ENCODE results near the gene GTF2IRD1. TPM values are rescaled to one million over a fixed set of nuclear protein-coding genes. Genes with fewer than 3 reads are reported as not detected.

Gene GTF2IRD1
- total RNA-seq, 1 experiment from 2014 or later, result 42.9 TPM

DNA sequence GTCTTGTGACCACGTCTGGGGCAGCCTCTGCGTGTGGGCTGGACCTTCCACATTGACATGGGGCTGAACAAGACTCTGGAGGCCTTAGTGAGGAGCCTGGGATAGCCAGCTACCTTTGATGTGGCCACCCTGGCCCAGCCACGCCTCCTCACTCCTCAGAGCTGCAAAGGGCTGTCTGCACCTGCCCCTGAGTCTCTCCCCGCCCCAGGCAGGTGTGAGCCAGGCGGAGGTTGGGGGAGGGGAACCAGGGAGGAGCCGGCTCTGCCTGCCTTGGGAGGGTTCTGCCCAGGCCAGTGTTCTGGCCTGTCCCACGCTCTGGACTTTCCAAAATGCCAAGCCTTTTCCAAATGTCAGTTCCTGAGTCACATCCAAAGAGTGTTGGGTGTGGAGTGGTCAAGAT, 72.2 kb downstream of the GTF2IRD1 start:
- 0 out of 2 replicates have a peak, but pooled peaks cover 3% of the 10 kb centered on the region for H3K9me3 Mint-ChIP-seq
- H3K36me3 Mint-ChIP-seq, result peaks cover 41% of the 10 kb centered on the region
- ATAC-seq (peak; percentile 98), DNase-seq (ENCODE audit: low spot score) (peak; percentile 90)
- H3K4me1 Mint-ChIP-seq, result peaks cover 16% of the 10 kb centered on the region
- peak overlapping the region; percentile 20; the same call in 1 of the 2 replicates for H3K4me3 Mint-ChIP-seq
- ChIA-PET CTCF (interaction anchor here (0.7 to 2.3 kb wide), 5 partner anchors 18 to 124 kb away, joined by 3 to 7 read pairs (median 4); no protein-coding TSS in a partner anchor), POLR2A (interaction anchor here (1.8 kb wide), 1 partner anchor 97 kb away, joined by 7 read pairs; no protein-coding TSS in a partner anchor)
- TF ChIP-seq, protein P1, sequence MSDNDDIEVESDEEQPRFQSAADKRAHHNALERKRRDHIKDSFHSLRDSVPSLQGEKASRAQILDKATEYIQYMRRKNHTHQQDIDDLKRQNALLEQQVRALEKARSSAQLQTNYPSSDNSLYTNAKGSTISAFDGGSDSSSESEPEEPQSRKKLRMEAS (CRISPR knock-in tag; IDR thresholded peaks at IDR 0.05), result peak; percentile 21; the same call in 1 of the 2 replicates
- TF ChIP-seq HMGA2 (CRISPR knock-in tag; IDR thresholded peaks at IDR 0.05) (no peak), ZNF396 (CRISPR knock-in tag; IDR thresholded peaks at IDR 0.05; ENCODE audit: borderline replicate concordance) (no peak), ATF1 (CRISPR knock-in tag; IDR thresholded peaks at IDR 0.05) (no peak)
- TF ChIP-seq, protein P2, sequence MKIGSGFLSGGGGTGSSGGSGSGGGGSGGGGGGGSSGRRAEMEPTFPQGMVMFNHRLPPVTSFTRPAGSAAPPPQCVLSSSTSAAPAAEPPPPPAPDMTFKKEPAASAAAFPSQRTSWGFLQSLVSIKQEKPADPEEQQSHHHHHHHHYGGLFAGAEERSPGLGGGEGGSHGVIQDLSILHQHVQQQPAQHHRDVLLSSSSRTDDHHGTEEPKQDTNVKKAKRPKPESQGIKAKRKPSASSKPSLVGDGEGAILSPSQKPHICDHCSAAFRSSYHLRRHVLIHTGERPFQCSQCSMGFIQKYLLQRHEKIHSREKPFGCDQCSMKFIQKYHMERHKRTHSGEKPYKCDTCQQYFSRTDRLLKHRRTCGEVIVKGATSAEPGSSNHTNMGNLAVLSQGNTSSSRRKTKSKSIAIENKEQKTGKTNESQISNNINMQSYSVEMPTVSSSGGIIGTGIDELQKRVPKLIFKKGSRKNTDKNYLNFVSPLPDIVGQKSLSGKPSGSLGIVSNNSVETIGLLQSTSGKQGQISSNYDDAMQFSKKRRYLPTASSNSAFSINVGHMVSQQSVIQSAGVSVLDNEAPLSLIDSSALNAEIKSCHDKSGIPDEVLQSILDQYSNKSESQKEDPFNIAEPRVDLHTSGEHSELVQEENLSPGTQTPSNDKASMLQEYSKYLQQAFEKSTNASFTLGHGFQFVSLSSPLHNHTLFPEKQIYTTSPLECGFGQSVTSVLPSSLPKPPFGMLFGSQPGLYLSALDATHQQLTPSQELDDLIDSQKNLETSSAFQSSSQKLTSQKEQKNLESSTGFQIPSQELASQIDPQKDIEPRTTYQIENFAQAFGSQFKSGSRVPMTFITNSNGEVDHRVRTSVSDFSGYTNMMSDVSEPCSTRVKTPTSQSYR (CRISPR knock-in tag; IDR thresholded peaks at IDR 0.05), result peak; percentile 80; the same call in 1 of the 2 replicates
- TF ChIP-seq, protein P3, sequence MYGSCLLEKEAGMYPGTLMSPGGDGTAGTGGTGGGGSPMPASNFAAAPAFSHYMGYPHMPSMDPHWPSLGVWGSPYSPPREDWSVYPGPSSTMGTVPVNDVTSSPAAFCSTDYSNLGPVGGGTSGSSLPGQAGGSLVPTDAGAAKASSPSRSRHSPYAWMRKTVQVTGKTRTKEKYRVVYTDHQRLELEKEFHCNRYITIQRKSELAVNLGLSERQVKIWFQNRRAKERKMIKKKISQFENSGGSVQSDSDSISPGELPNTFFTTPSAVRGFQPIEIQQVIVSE (CRISPR knock-in tag; IDR thresholded peaks at IDR 0.05; ENCODE audit: borderline replicate concordance), result no peak
- TF ChIP-seq, protein P4, sequence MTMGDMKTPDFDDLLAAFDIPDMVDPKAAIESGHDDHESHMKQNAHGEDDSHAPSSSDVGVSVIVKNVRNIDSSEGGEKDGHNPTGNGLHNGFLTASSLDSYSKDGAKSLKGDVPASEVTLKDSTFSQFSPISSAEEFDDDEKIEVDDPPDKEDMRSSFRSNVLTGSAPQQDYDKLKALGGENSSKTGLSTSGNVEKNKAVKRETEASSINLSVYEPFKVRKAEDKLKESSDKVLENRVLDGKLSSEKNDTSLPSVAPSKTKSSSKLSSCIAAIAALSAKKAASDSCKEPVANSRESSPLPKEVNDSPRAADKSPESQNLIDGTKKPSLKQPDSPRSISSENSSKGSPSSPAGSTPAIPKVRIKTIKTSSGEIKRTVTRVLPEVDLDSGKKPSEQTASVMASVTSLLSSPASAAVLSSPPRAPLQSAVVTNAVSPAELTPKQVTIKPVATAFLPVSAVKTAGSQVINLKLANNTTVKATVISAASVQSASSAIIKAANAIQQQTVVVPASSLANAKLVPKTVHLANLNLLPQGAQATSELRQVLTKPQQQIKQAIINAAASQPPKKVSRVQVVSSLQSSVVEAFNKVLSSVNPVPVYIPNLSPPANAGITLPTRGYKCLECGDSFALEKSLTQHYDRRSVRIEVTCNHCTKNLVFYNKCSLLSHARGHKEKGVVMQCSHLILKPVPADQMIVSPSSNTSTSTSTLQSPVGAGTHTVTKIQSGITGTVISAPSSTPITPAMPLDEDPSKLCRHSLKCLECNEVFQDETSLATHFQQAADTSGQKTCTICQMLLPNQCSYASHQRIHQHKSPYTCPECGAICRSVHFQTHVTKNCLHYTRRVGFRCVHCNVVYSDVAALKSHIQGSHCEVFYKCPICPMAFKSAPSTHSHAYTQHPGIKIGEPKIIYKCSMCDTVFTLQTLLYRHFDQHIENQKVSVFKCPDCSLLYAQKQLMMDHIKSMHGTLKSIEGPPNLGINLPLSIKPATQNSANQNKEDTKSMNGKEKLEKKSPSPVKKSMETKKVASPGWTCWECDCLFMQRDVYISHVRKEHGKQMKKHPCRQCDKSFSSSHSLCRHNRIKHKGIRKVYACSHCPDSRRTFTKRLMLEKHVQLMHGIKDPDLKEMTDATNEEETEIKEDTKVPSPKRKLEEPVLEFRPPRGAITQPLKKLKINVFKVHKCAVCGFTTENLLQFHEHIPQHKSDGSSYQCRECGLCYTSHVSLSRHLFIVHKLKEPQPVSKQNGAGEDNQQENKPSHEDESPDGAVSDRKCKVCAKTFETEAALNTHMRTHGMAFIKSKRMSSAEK (CRISPR knock-in tag; IDR thresholded peaks at IDR 0.05; ENCODE audit: borderline replicate concordance), result no peak
- no peaks in the 10 kb centered on the region for H3K27me3 Mint-ChIP-seq (ENCODE audit: low read depth)
- peak overlapping the region; percentile 94; the same call in 1 of the 2 replicates for H3K27ac Mint-ChIP-seq

DNA sequence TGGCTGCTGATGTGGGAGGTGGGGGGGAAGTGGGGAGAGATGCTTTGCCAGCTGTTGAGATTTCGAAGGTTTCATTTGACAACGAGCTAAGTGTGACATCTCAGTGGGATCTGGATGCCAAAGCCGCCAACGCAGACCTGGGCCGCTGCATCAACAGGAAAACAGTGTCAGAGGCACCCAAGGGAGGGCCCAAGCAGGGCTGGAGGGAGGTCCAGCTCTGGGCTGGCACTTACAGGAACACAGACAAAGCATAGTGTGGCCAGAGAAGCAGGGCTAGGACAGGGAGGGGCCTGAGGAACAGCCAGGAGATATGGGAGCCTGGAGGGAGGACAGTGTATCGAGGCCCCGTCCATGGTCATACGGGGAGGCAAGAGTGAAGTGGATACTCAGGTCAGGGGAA, 73.1 kb downstream of the GTF2IRD1 start:
- Mint-ChIP-seq H3K36me3 (peaks cover 36% of the 10 kb centered on the region), H3K27me3 (ENCODE audit: low read depth) (no peaks in the 10 kb centered on the region), H3K9me3 (no peaks in the 10 kb centered on the region), H3K4me1 (peaks cover 16% of the 10 kb centered on the region), H3K4me3 (no peak overlapping the region), H3K27ac (peak overlapping the region; percentile 57)
- ATAC-seq (no peak), DNase-seq (ENCODE audit: low spot score) (no peak)
- ChIA-PET POLR2A (interaction anchor here (1.8 kb wide), 1 partner anchor 98 kb away, joined by 7 read pairs; no protein-coding TSS in a partner anchor), CTCF (interaction anchor here (2.3 kb wide), 1 partner anchor 125 kb away, joined by 7 read pairs; no protein-coding TSS in a partner anchor)
- TF ChIP-seq NR3C1 (CRISPR knock-in tag; conservative IDR thresholded peaks at IDR 0.05; ENCODE audit: low read depth), result no peak
- no peak for TF ChIP-seq GTF2I (CRISPR knock-in tag; conservative IDR thresholded peaks at IDR 0.05)
- TF ChIP-seq SMAD4 (CRISPR knock-in tag; IDR thresholded peaks at IDR 0.05), result no peak
- TF ChIP-seq MYBL2 (CRISPR knock-in tag; IDR thresholded peaks at IDR 0.05), result no peak
- no peak for TF ChIP-seq ZNF232 (CRISPR knock-in tag; IDR thresholded peaks at IDR 0.05)
- TF ChIP-seq EMX1 (CRISPR knock-in tag; IDR thresholded peaks at IDR 0.05), result no peak
- TF ChIP-seq ZBTB21 (CRISPR knock-in tag; IDR thresholded peaks at IDR 0.05; ENCODE audit: borderline replicate concordance), result no peak
- TF ChIP-seq, protein P5, sequence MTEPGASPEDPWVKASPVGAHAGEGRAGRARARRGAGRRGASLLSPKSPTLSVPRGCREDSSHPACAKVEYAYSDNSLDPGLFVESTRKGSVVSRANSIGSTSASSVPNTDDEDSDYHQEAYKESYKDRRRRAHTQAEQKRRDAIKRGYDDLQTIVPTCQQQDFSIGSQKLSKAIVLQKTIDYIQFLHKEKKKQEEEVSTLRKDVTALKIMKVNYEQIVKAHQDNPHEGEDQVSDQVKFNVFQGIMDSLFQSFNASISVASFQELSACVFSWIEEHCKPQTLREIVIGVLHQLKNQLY (CRISPR knock-in tag; IDR thresholded peaks at IDR 0.05), result no peak
- TF ChIP-seq NR2C2 (CRISPR knock-in tag; IDR thresholded peaks at IDR 0.05), result no peak
- TF ChIP-seq SMAD3 (CRISPR knock-in tag; IDR thresholded peaks at IDR 0.05; ENCODE audit: borderline replicate concordance), result no peak
- TF ChIP-seq, protein P6, sequence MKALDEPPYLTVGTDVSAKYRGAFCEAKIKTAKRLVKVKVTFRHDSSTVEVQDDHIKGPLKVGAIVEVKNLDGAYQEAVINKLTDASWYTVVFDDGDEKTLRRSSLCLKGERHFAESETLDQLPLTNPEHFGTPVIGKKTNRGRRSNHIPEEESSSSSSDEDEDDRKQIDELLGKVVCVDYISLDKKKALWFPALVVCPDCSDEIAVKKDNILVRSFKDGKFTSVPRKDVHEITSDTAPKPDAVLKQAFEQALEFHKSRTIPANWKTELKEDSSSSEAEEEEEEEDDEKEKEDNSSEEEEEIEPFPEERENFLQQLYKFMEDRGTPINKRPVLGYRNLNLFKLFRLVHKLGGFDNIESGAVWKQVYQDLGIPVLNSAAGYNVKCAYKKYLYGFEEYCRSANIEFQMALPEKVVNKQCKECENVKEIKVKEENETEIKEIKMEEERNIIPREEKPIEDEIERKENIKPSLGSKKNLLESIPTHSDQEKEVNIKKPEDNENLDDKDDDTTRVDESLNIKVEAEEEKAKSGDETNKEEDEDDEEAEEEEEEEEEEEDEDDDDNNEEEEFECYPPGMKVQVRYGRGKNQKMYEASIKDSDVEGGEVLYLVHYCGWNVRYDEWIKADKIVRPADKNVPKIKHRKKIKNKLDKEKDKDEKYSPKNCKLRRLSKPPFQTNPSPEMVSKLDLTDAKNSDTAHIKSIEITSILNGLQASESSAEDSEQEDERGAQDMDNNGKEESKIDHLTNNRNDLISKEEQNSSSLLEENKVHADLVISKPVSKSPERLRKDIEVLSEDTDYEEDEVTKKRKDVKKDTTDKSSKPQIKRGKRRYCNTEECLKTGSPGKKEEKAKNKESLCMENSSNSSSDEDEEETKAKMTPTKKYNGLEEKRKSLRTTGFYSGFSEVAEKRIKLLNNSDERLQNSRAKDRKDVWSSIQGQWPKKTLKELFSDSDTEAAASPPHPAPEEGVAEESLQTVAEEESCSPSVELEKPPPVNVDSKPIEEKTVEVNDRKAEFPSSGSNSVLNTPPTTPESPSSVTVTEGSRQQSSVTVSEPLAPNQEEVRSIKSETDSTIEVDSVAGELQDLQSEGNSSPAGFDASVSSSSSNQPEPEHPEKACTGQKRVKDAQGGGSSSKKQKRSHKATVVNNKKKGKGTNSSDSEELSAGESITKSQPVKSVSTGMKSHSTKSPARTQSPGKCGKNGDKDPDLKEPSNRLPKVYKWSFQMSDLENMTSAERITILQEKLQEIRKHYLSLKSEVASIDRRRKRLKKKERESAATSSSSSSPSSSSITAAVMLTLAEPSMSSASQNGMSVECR (CRISPR knock-in tag; IDR thresholded peaks at IDR 0.05; ENCODE audit: borderline replicate concordance), result no peak
